Fibroblast of the aortic adventitia (primary cell): ENCODE results near the gene OSTN. TPM values are rescaled to one million over a fixed set of nuclear protein-coding genes. Genes with fewer than 3 reads are reported as not detected.

Experiments used
- DNase-seq: peaks from one replicate; pipeline ENCODE4 v3.0.0-alpha.2; 2010; ENCODE audit warnings: low read depth
- H3K4me3 ChIP-seq: 2 replicates; pipeline ENCODE4 v1.5.1; 2011; ENCODE audit warnings: low read depth, mild to moderate bottlenecking, control low read depth, low read length, moderate library complexity
- total RNA-seq: library from RNA; depleted of rRNA; stranded (reverse); fragments of >200 nt; gene quantifications from 2 replicates; pipeline ENCODE4 v1.2.3, GENCODE V29; 2012; ENCODE audit warnings: low replicate concordance
- TF ChIP-seq, protein P1 (sequence below): IDR thresholded peaks from 2 replicates; pipeline ENCODE4 v1.5.1; 2011; ENCODE audit warnings: mild to moderate bottlenecking, low read length, control low read depth, inconsistent platforms; ENCODE audit not compliant: insufficient read depth

Gene OSTN
- total RNA-seq, 1 donor = 0.99 TPM

DNA sequence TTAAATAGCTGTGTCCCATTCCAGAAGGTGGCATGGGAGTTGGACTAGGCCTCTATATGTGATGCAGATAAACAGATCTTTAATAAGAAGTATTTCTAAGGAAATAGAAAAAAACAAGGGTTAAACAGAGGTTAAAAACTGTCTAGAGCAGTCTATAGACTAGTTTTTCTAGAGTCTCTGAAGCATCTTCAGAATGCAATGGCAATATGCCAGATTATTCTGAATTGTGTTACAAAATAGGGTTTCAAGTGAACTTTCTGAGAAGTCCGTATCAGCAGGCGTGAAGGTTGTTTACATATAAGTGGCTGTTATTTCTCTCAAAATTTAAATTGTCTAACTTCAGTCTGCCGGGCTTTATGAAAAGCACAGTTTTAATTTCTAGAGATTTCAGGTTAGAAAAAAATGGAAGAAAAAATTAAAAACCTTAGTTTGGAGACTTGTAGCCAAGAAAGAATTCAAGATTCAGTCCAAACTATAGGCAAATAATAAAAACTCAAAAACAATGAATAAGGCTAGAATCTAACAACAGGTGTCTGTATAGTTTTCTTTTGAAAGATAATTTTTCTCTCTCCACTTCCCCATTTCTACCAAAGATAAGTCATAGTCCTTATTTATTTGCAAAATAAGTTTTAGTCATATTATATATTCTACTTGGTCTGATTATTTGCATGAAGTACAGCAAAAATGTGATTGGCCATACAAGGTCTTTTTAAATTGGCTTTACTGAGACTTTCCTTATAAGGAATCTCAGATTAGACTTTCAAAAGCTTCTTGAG, 55.2 kb downstream of the OSTN start:
- TF ChIP-seq, protein P1, sequence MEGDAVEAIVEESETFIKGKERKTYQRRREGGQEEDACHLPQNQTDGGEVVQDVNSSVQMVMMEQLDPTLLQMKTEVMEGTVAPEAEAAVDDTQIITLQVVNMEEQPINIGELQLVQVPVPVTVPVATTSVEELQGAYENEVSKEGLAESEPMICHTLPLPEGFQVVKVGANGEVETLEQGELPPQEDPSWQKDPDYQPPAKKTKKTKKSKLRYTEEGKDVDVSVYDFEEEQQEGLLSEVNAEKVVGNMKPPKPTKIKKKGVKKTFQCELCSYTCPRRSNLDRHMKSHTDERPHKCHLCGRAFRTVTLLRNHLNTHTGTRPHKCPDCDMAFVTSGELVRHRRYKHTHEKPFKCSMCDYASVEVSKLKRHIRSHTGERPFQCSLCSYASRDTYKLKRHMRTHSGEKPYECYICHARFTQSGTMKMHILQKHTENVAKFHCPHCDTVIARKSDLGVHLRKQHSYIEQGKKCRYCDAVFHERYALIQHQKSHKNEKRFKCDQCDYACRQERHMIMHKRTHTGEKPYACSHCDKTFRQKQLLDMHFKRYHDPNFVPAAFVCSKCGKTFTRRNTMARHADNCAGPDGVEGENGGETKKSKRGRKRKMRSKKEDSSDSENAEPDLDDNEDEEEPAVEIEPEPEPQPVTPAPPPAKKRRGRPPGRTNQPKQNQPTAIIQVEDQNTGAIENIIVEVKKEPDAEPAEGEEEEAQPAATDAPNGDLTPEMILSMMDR = no peak
- no peak overlapping the region for H3K4me3 ChIP-seq
- DNase-seq = no peak

- DNase-seq = no peak
- H3K4me3 ChIP-seq = no peak overlapping the region
- TF ChIP-seq, protein P1 = no peak
Observed at GRCh38 chr3:191255156-191255555, 56.1 kb downstream of the OSTN start.

DNA sequence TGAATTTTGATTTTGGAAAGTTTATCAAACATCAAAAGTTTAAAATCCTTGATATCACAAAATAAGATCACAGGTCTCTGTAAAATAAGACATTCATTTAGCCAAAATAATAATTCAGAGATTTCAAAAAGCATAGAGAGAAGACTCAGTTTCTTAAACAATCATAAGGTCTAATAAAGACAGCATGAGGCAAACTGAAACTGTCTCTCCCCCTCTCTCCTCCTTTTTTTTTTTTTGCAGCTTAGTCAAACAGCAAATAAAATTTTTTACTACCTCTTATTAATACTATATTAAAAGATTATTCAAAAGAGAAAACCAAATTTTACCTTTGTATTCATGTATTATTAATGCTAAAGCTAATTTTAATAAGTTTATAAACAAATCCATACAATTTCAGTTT, 57.4 kb downstream of the OSTN start:
- TF ChIP-seq, protein P1 = no peak
- DNase-seq = no peak
- H3K4me3 ChIP-seq = no peak overlapping the region

DNA sequence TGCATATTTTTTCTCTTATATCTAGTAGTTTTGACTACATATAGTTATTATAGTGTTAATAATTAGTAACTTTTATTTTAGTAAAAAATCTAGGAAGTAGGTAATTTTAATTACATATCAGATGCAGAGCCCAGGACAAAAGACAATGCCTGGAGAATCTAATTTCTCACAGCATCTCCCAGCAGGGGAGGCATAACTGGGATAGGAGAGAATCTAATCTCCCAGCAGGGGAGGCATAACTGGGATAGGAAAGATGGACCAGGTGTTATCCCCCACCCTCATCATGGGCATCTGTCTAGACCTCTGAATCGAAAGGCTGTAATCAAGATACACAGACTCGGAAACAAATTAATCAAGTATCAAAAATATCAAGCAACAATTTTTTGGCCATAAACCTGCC, 58.2 kb downstream of the OSTN start:
- DNase-seq = no peak
- H3K4me3 ChIP-seq = no peak overlapping the region
- TF ChIP-seq, protein P1 = no peak

- DNase-seq = no peak
Observed at GRCh38 chr3:191259486-191259885, 60.4 kb downstream of the OSTN start.

GRCh38 chr3:191260431-191261303, 61.6 kb downstream of the OSTN start:
- TF ChIP-seq, protein P1 = no peak
- no peak overlapping the region for H3K4me3 ChIP-seq
- no peak for DNase-seq

More at GRCh38 chr3:191259486-191259885, 60.4 kb downstream of the OSTN start:
- TF ChIP-seq, protein P1 = no peak
- no peak overlapping the region for H3K4me3 ChIP-seq
